ACC112 (cell line): ENCODE data around the gene OSBP2.
"Not testable (repeated sequence)": the region's sequence is repeated elsewhere in the genome, so short reads cannot be mapped to it uniquely, and the experiment has no call there.

Source experiments
- H2AFZ ChIP-seq: fragments of 200-600 bp; sonication (generic); one replicate; pipeline ENCODE4 v1.6.0; 2017; ENCODE audit warnings: antibody characterized with exemption, low read length; ENCODE audit not compliant: unreplicated experiment
- H3K27ac ChIP-seq: fragments of 200-600 bp; sonication (generic); 2 replicates; pipeline ENCODE4 v1.5.1; 2014; ENCODE audit warnings: low read depth, mild to moderate bottlenecking, antibody characterized with exemption, low read length, moderate library complexity
- H3K27me3 ChIP-seq: fragments of 200-600 bp; sonication (generic); 2 replicates; pipeline ENCODE4 v1.6.1; 2014; ENCODE audit warnings: mild to moderate bottlenecking, antibody characterized with exemption, low read length, moderate library complexity, mixed read lengths; ENCODE audit not compliant: insufficient read depth
- H3K36me3 ChIP-seq: fragments of 200-600 bp; sonication (generic); 2 replicates; pipeline ENCODE4 v1.6.1; 2016; ENCODE audit warnings: mild to moderate bottlenecking, antibody characterized with exemption, low read length, moderate library complexity, mixed read lengths; ENCODE audit not compliant: insufficient read depth
- H3K4me1 ChIP-seq: fragments of 200-600 bp; sonication (generic); one replicate; pipeline ENCODE4 v1.6.1; 2016; ENCODE audit warnings: low read length, mixed read lengths; ENCODE audit not compliant: insufficient read depth, unreplicated experiment, control insufficient read depth
- H3K4me3 ChIP-seq: fragments of 200-600 bp; sonication (generic); 2 replicates; pipeline ENCODE4 v1.5.1; 2014; ENCODE audit warnings: mild to moderate bottlenecking, low read depth, low read length
- H3K79me2 ChIP-seq: fragments of 200-600 bp; sonication (generic); one replicate; pipeline ENCODE4 v1.6.0; 2016; ENCODE audit warnings: low read length; ENCODE audit not compliant: control insufficient read depth, unreplicated experiment, insufficient read depth

OSBP2 gene

DNA sequence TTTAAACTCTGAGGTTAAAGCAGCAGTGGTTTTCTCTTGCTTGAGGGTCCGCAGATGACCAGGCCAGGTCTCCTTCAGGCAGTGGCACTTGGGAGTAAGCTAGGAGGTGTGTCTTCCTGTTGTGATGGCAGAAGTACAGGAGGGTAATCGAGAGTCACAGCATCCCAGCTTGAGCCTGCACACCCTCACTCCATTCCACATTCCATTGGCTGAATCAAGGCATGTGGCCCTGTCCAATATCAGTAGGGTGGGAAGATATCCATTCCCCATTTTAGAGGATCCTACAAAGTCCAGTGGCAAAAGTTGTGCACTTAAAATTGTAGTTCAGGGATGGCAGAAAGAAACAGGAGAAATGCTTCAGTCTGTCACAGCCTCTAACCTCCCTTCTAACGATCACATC, 23.3 kb downstream of the OSBP2 start:
- H2AFZ ChIP-seq = no peak overlapping the region
- peaks cover 21% of the 10 kb centered on the region for H3K4me1 ChIP-seq
- H3K4me3 ChIP-seq = no peak overlapping the region
- H3K27ac ChIP-seq = peak overlapping the region; percentile 80
- H3K79me2 ChIP-seq = no peaks in the 10 kb centered on the region
- no peaks in the 10 kb centered on the region for H3K27me3 ChIP-seq
- H3K36me3 ChIP-seq = no peaks in the 10 kb centered on the region

DNA sequence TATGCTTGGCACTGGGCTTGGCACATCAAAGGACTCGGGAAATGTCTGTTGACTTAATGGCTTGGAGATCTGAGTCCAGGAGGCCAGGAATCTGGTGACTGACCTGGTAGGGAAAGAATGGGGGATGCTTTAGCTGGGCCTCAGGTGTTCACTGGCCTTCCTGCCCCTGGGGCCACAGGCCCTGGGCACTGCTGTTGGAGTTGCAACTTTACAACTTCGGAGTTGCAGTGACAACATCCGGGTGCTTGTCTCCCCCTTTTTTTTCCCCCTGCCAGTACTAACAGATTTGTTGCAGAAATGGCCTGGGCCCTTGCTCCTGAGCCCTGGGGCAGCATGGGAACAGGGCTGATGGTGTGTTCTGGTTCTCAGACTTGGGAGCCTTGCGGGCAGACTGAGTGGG, 23.8 kb downstream of the OSBP2 start:
- H3K27me3 ChIP-seq = no peaks in the 10 kb centered on the region
- no peaks in the 10 kb centered on the region for H3K36me3 ChIP-seq
- H3K27ac ChIP-seq = peak overlapping the region; percentile 80
- H2AFZ ChIP-seq = no peak overlapping the region
- peaks cover 21% of the 10 kb centered on the region for H3K4me1 ChIP-seq
- no peaks in the 10 kb centered on the region for H3K79me2 ChIP-seq
- H3K4me3 ChIP-seq = no peak overlapping the region

DNA sequence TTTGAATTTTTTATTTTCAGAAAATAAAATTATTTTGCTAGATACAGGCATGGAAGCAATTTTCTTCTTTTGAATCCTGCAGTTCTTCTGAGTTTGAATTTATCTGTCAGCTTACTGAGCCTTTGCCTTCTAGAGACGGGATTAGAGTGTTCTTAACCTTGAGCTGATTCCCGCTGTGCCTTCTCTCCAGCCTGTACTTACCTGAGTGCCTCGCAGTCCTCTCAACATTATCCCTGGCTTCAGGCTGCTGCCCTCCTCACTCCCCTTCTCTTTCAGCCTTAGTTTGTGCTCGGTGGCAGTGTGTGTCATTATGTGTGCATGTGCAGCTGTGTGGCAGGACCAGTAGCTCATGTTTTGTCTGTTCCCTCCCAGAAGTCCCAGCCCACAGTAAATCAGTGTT, 24.3 kb downstream of the OSBP2 start:
- Histone ChIP-seq H3K27ac (no peak overlapping the region; the same call in 1 of the 2 replicates), H3K79me2 (no peaks in the 10 kb centered on the region), H3K4me3 (no peak overlapping the region), H3K27me3 (no peaks in the 10 kb centered on the region), H2AFZ (no peak overlapping the region), H3K4me1 (peaks cover 21% of the 10 kb centered on the region), H3K36me3 (no peaks in the 10 kb centered on the region)

DNA sequence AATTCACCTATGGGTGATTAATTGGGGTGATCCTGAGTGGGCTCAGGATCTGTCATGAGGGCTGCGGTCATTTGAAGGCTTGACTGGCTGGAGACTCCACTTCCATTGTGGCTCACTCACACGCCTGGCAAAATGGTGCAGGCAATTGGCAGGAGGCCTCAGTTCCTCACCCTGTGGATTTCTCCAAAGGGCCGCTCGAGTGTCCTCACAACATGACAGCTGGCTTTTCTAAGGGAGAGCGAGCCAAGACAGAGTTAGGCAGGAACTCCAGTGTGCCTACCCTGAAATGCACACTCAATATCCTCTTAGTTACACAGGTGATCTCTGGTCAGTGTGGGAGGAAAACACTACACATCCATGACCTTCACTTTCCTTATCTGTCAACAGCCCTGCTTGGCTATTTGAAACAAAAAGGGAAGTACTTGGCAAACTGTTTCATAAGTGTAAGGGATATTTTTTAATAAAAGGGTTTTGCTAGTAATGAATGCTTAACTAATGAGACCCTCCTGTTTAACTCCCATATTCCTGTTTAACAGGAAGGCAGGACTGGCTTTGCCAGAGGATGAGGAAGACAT, 25.7 kb downstream of the OSBP2 start:
- no peaks in the 10 kb centered on the region for H3K27me3 ChIP-seq
- H3K4me1 ChIP-seq = peaks cover 21% of the 10 kb centered on the region
- no peak overlapping the region for H3K4me3 ChIP-seq
- H3K79me2 ChIP-seq = no peaks in the 10 kb centered on the region
- H3K36me3 ChIP-seq = no peaks in the 10 kb centered on the region
- no peak overlapping the region for H3K27ac ChIP-seq
- H2AFZ ChIP-seq = no peak overlapping the region

DNA sequence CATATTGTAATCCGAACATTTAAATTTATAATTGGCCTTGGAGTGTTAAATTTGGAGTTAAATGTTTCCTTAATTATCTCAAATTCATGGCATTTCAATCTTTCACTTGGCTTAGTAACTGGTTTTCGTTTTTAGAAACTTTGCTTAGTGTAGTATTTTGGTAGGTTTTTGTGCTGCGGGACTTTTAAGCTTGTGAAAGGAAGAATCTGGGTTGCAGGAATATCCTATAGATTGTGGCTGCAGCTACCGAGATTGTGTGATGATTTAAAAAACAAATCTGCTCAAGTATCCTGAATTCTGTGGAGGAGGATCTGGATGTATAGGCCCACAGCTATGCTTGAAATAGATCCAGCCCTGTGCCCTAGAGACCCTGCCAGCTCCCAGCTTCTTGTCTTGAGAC, 27.1 kb downstream of the OSBP2 start:
- Histone ChIP-seq H3K4me1 (peaks cover 19% of the 10 kb centered on the region), H3K27me3 (no peaks in the 10 kb centered on the region), H2AFZ (no peak overlapping the region), H3K79me2 (no peaks in the 10 kb centered on the region), H3K4me3 (no peak overlapping the region), H3K27ac (no peak overlapping the region), H3K36me3 (no peaks in the 10 kb centered on the region)

DNA sequence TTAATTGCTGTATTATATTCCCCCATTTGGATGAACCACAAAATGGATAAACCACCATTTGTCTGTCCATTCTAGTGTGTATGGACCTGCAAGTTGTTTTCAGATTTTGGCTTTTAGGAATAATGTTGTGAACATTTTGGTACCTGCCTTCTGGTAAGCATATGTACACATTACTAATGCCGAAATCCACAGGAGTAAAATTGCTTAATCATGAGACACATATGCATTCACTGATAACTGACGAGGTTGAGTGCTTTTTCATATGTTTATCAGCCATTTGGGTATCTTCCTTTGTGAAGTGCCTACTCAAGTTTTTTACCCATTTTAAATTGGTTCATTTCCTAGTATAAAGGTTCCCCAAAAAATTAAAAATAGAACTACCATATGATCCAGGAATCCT, 34.2 kb downstream of the OSBP2 start:
- Histone ChIP-seq H3K27me3 (no peaks in the 10 kb centered on the region), H3K4me1 (peaks cover 10% of the 10 kb centered on the region), H3K79me2 (no peaks in the 10 kb centered on the region), H3K27ac (no peak overlapping the region), H2AFZ (no peak overlapping the region), H3K36me3 (no peaks in the 10 kb centered on the region), H3K4me3 (no peak overlapping the region)

DNA sequence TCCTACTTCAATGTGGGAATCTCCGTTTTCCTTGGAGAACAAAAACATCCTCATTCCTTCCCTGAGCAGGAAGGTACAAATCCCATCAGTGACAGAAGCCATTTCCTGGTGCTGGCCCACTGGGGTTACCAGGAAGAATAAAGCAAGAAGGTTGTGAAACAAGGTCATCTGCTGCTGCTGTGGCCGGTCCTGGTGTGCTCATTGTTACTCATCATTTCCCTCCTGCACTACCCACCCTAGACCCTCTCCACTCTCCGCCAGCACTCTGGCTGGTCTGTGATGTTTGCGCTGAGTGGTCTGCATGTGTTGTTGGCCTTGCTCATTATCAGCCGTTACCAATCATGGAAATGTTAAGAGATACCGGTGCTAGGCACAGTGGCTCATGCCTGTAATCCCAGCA, 37.0 kb downstream of the OSBP2 start:
- Histone ChIP-seq H3K27me3 (no peaks in the 10 kb centered on the region), H3K79me2 (no peaks in the 10 kb centered on the region), H3K36me3 (no peaks in the 10 kb centered on the region), H3K4me1 (peaks cover 10% of the 10 kb centered on the region), H2AFZ (no peak overlapping the region), H3K27ac (no peak overlapping the region), H3K4me3 (no peak overlapping the region)

DNA sequence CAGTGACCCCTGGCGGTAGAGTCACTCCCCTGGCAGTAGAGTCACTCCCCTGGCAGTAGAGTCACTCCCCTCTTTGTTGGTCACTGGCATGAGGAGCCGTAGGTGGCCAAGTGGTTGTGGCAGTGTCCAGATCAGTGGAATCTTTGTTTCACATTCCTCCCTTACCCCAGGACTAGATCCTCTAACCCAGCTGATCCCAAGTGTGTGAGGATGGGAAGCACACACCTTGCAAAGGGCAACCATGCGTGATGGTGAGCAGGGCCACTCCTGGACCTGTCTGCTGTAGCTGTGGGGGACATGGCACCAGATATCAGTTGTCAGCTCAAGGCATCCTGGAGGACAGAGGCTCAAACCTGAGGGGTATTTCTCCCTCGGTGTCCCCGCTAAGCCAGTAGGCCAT, 37.8 kb downstream of the OSBP2 start:
- no peaks in the 10 kb centered on the region for H3K27me3 ChIP-seq
- H3K36me3 ChIP-seq = no peaks in the 10 kb centered on the region
- H2AFZ ChIP-seq = no peak overlapping the region
- no peaks in the 10 kb centered on the region for H3K79me2 ChIP-seq
- H3K27ac ChIP-seq = no peak overlapping the region
- H3K4me3 ChIP-seq = no peak overlapping the region
- peaks cover 10% of the 10 kb centered on the region for H3K4me1 ChIP-seq

DNA sequence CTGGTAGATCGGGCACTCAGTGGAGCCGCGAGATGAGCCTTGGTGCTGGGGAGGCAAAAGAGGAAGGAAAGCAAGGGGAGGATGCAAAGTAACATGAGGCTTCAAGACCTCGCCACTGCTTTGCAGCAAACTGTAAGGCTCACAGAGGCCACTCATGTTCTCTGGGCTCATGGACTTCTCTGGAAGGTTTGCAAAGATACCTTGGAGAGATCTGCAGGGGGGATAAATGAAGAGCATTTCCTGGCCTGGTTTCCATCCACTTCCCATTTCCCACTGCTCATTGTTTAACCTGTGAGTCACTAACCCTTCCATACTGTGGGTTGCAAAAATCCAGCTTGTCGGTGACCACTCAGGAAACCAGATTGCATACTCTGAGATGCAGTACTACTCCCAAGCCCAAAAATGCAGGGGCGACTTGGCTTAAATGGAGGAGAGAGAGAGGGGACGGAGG, 38.5 kb downstream of the OSBP2 start:
- Histone ChIP-seq H3K4me1 (peaks cover 10% of the 10 kb centered on the region), H2AFZ (no peak overlapping the region), H3K79me2 (no peaks in the 10 kb centered on the region), H3K36me3 (no peaks in the 10 kb centered on the region), H3K27ac (no peak overlapping the region), H3K4me3 (no peak overlapping the region), H3K27me3 (no peaks in the 10 kb centered on the region)

DNA sequence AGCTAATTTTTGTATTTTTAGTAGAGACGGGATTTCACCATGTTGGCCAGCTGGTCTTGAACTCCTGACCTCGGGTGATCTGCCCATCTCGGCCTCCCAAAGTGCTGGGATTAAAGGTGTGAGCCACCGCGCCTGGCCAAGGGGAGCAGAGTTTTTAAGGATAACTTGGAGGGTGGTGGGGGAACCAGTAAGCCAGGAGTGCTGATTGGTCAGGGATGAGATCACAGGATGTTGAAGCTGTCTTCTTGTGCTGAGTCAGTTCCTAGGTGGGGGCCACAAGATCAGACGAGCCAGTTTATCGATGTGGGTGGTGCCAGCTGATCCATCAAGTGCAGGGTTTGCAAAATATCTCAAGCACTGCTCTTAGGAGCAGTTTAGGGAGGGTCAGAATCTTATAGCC, 45.3 kb downstream of the OSBP2 start:
- not testable (repeated sequence) for H3K27me3 ChIP-seq, H3K36me3 ChIP-seq, H3K4me1 ChIP-seq, H2AFZ ChIP-seq, H3K27ac ChIP-seq, H3K79me2 ChIP-seq, H3K4me3 ChIP-seq

DNA sequence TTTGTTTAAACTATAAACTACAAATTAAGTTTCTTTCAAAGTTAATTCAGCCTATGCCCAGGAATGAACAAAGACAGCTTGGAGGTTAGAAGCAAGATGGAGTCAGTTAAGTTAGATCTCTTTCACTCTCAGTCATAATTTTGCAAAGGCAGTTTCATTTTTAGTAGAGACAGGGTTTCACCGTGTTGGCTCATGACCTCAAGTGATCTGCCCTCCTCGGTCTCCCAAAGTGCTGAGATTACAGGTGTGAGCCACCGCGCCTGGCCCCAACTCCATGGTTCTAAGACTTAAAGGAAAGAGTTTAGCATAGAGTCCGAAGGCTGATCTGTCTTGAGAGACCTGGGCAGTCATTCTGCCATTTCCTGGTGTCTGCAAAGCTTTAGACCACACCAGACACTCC, 45.8 kb downstream of the OSBP2 start:
- H3K4me3 ChIP-seq, H3K79me2 ChIP-seq, H3K4me1 ChIP-seq, H3K36me3 ChIP-seq, H3K27ac ChIP-seq, H2AFZ ChIP-seq, H3K27me3 ChIP-seq: not testable (repeated sequence)
